ENCODE measurements around the gene SPATA2.

- TF ChIP-seq EZH2 (IDR thresholded peaks at IDR 0.05; ENCODE audit: insufficient read depth, poor library complexity, severe bottlenecking) = no peak
- no peak for TF ChIP-seq EZH2phosphoT487 (IDR thresholded peaks at IDR 0.05; ENCODE audit: insufficient read depth, low read depth)
Observed at GRCh38 chr20:49906615-49907154, 8.6 kb downstream of the SPATA2 start.

All from GM23248 (cell line).